ENCODE measurements around the gene NUP210L. TPM values are rescaled to one million over a fixed set of nuclear protein-coding genes. Genes with fewer than 3 reads are reported as not detected.

NUP210L gene
- total and polyA plus RNA-seq, 2 donors (not counting 3 experiments of a cell fraction or from before 2014, with no cell fraction given): 0.01 to 0.07 TPM

- H3K9ac ChIP-seq (replicated peaks; ENCODE audit: extremely low read depth, insufficient read depth, low read length): no peak overlapping the region
- POLR2A ChIA-PET: no interaction called here
- BruUV-seq (replicated peaks): no TSS peak
Measured at GRCh38 chr1:154012129-154012528, 142.7 kb downstream of the NUP210L start.

More at GRCh38 chr1:154012129-154012528, 142.7 kb downstream of the NUP210L start:
- FAIRE-seq: no peak
- no peaks in the 10 kb centered on the region for H3K9me3 ChIP-seq (replicated peaks; ENCODE audit: control insufficient read depth, insufficient read depth, low read length)
- H3K79me2 ChIP-seq (ENCODE audit: control insufficient read depth, insufficient read depth, low read length): no peaks in the 10 kb centered on the region
- H3K4me2 ChIP-seq (ENCODE audit: insufficient read depth, low read length): no peak overlapping the region
- no peaks in the 10 kb centered on the region for H3K9me1 ChIP-seq (replicated peaks; ENCODE audit: control insufficient read depth, extremely low read depth, insufficient read depth, low read length)
- DNase-seq (ENCODE audit: low read depth, low spot score): no peak
- H3K27me3 ChIP-seq (ENCODE audit: control insufficient read depth in 2 of 2, insufficient read depth in 2 of 2, low read length in 2 of 2): no peaks in the 10 kb centered on the region
- no peak overlapping the region for H3K4me3 ChIP-seq (replicated peaks in 1 of 3; ENCODE audit: insufficient read depth in 1 of 3, low read depth in 1 of 3, low read length in 3 of 3)
- CTCF ChIA-PET: interaction anchor here (1.0 to 1.7 kb wide), 2 partner anchors 8 to 11 kb away, joined by 3 to 9 read pairs; no protein-coding TSS in a partner anchor
- H3K4me1 ChIP-seq (ENCODE audit: control insufficient read depth, extremely low read depth, insufficient read depth, low read length): no peaks in the 10 kb centered on the region
- dilution Hi-C loops (cut with MboI; ENCODE audit: extremely low pct_ligation_motif_present, low sequenced_read_pairs) (no loop called here), intact Hi-C loops (cut with micrococcal nuclease) (no loop called here)
- H3K27ac ChIP-seq (ENCODE audit: insufficient read depth, low read depth, low read length): no peak overlapping the region
- H3K36me3 ChIP-seq (ENCODE audit: control insufficient read depth in 2 of 2, extremely low read depth in 1 of 2, insufficient read depth in 2 of 2, low read length in 2 of 2): no peaks in the 10 kb centered on the region
- TF ChIP-seq MAX (IDR thresholded peaks at IDR 0.05; ENCODE audit: insufficient read depth, insufficient read length): no peak
- TF ChIP-seq EZH2 (IDR thresholded peaks at IDR 0.05; ENCODE audit: borderline replicate concordance, low read depth, low read length, severe bottlenecking): no peak
- no peak for TF ChIP-seq MYC (IDR thresholded peaks at IDR 0.05; ENCODE audit: low read depth, low read length)
- no peak for TF ChIP-seq POLR2AphosphoS5 (IDR thresholded peaks at IDR 0.05; ENCODE audit: insufficient read depth, low read depth, low read length)
- TF ChIP-seq POLR2A (IDR thresholded peaks at IDR 0.05; ENCODE audit: low read depth, low read length): no peak
- TF ChIP-seq FOS (IDR thresholded peaks at IDR 0.05; ENCODE audit: borderline replicate concordance, insufficient read depth, low read length): no peak
- no peak for TF ChIP-seq GATA2 (IDR thresholded peaks at IDR 0.05; ENCODE audit: insufficient read depth, insufficient read length, low read depth, low read length)
- TF ChIP-seq CTCF (IDR thresholded peaks at IDR 0.05; ENCODE audit: extremely low read depth in 1 of 2, insufficient read depth in 1 of 2, low read depth in 1 of 2, low read length in 2 of 2): no peak
- TF ChIP-seq JUN (IDR thresholded peaks at IDR 0.05; ENCODE audit: borderline replicate concordance, insufficient read depth, insufficient read length, low read depth): no peak
- no peak overlapping the region for H2AFZ ChIP-seq (ENCODE audit: low read depth, low read length)
- no peaks in the 10 kb centered on the region for H4K20me1 ChIP-seq (replicated peaks; ENCODE audit: control insufficient read depth, extremely low read depth, insufficient read depth, low read length)

All from endothelial cell of umbilical vein (primary cell).